ENCODE data around the gene SCPEP1. TPM values are rescaled to one million over a fixed set of nuclear protein-coding genes. Genes with fewer than 3 reads are reported as not detected.
A peak's percentile ranks its signal among the peaks of the same experiment; 100 is the strongest.

The SCPEP1 gene
- total and polyA plus RNA-seq, 2 of the 13 experiments (the other 11 are each of a cell fraction or from before 2014, with no cell fraction given) = 24.3 to 27.3 TPM

- TF ChIP-seq ZBTB39 (CRISPR knock-in tag; IDR thresholded peaks at IDR 0.05) (no peak), HNF4G (IDR thresholded peaks at IDR 0.05; ENCODE audit: borderline replicate concordance, low read depth, low read length) (no peak), HNF4G (CRISPR knock-in tag; IDR thresholded peaks at IDR 0.05; ENCODE audit: borderline replicate concordance, low read depth) (no peak), SOX13 (IDR thresholded peaks at IDR 0.05) (no peak), SOX13 (CRISPR knock-in tag; conservative IDR thresholded peaks at IDR 0.05 in 1 of 2, IDR thresholded peaks at IDR 0.05 in 1 of 2) (0 out of 4 replicates have a peak, but pooled peaks of 1 of the 2 experiments have one; percentile 26), KDM2A (CRISPR knock-in tag; IDR thresholded peaks at IDR 0.05; ENCODE audit: borderline replicate concordance, low read depth) (no peak), HMGA1 (CRISPR knock-in tag; conservative IDR thresholded peaks at IDR 0.05) (no peak), GZF1 (CRISPR knock-in tag; IDR thresholded peaks at IDR 0.05) (no peak), ETS1 (CRISPR knock-in tag; IDR thresholded peaks at IDR 0.05) (no peak), NR3C1 (CRISPR knock-in tag; IDR thresholded peaks at IDR 0.05) (no peak), MNT (IDR thresholded peaks at IDR 0.05) (no peak), ZBTB20 (CRISPR knock-in tag; IDR thresholded peaks at IDR 0.05; ENCODE audit: borderline replicate concordance, low read depth) (0 out of 2 replicates have a peak, but pooled peaks have one; percentile 20), RELA (CRISPR knock-in tag; IDR thresholded peaks at IDR 0.05) (no peak), ARID5B (CRISPR knock-in tag; IDR thresholded peaks at IDR 0.05) (no peak), ZBTB25 (CRISPR knock-in tag; IDR thresholded peaks at IDR 0.05) (no peak), FOXK1 (CRISPR knock-in tag; IDR thresholded peaks at IDR 0.05; ENCODE audit: borderline replicate concordance, low read depth) (no peak), MED13 (CRISPR knock-in tag; IDR thresholded peaks at IDR 0.05) (no peak), SMARCC2 (IDR thresholded peaks at IDR 0.05) (no peak), PCBP1 (IDR thresholded peaks at IDR 0.05; ENCODE audit: borderline replicate concordance, low read depth, low read length) (no peak), KAT7 (CRISPR knock-in tag; IDR thresholded peaks at IDR 0.05; ENCODE audit: borderline replicate concordance) (no peak)
Observed at GRCh38 chr17:56978441-56979090, 635 bp downstream of the SCPEP1 start (continued).
